GM23338 (cell line): ENCODE data around the gene MAFB. TPM values are rescaled to one million over a fixed set of nuclear protein-coding genes. Genes with fewer than 3 reads are reported as not detected.

Experiments used
- ATAC-seq: fragments of 200-7000 bp; cut with Tn5 transposase; 3 replicates; pipeline ENCODE4 v1.9.1; 2020
- DNase-seq: peaks from one replicate; pipeline ENCODE4 v3.0.0-alpha.2; 2015; ENCODE audit warnings: low spot score
- H2AFZ ChIP-seq: fragments of 200-600 bp; sonication (generic); 2 replicates; pipeline ENCODE4 v1.8.0; 2016; ENCODE audit warnings: antibody characterized with exemption, mild to moderate bottlenecking, moderate library complexity
- H3F3A ChIP-seq: fragments of 200-600 bp; sonication (generic); replicated peaks from 2 replicates; pipeline ENCODE4 v1.8.0; 2017; ENCODE audit warnings: antibody characterized with exemption, mixed run types, low read depth
- H3K27ac ChIP-seq: fragments of 200-600 bp; sonication (generic); 2 replicates; pipeline ENCODE4 v1.6.1; 2016; ENCODE audit warnings: low read depth
- H3K27me3 ChIP-seq: fragments of 200-600 bp; sonication (generic); 2 replicates; pipeline ENCODE4 v1.8.0; 2016; ENCODE audit warnings: mild to moderate bottlenecking, mixed run types, moderate library complexity; ENCODE audit not compliant: insufficient read depth
- H3K36me3 ChIP-seq: fragments of 200-600 bp; sonication (generic); 2 replicates; pipeline ENCODE4 v1.8.0; 2016; ENCODE audit warnings: mild to moderate bottlenecking; ENCODE audit not compliant: insufficient read depth
- H3K4me1 ChIP-seq: fragments of 200-600 bp; sonication (generic); 2 replicates; pipeline ENCODE4 v1.8.0; 2016; ENCODE audit warnings: mild to moderate bottlenecking, moderate library complexity; ENCODE audit not compliant: insufficient read depth
- H3K4me2 ChIP-seq: fragments of 200-600 bp; sonication (generic); 2 replicates; pipeline ENCODE4 v1.7.1; 2017; ENCODE audit warnings: mixed run types
- H3K4me3 ChIP-seq: fragments of 200-600 bp; sonication (generic); 2 replicates; pipeline ENCODE4 v1.6.1; 2016; ENCODE audit warnings: mixed run types
- H3K79me2 ChIP-seq: fragments of 200-600 bp; sonication (generic); replicated peaks from 2 replicates; pipeline ENCODE4 v1.8.0; 2017; ENCODE audit warnings: mild to moderate bottlenecking; ENCODE audit not compliant: insufficient read depth
- H3K9me2 ChIP-seq: fragments of 200-600 bp; sonication (generic); 2 replicates; pipeline ENCODE4 v1.8.0; 2017; ENCODE audit not compliant: insufficient read depth
- H4K20me1 ChIP-seq: fragments of 200-600 bp; sonication (generic); replicated peaks from 2 replicates; pipeline ENCODE4 v1.8.0; 2017; ENCODE audit warnings: mild to moderate bottlenecking; ENCODE audit not compliant: insufficient read depth
- H3K27ac Mint-ChIP-seq: 2 replicates; pipeline ENCODE4 v1.8.0; 2020; ENCODE audit warnings: inconsistent platforms, mild to moderate bottlenecking, moderate library complexity, mixed read lengths
- H3K27me3 Mint-ChIP-seq: 3 replicates; pipeline ENCODE4 v1.8.0; 2022; ENCODE audit warnings: low read depth, mild to moderate bottlenecking, moderate library complexity, mixed read lengths, inconsistent platforms; ENCODE audit not compliant: insufficient read depth, poor library complexity
- H3K36me3 Mint-ChIP-seq: 3 replicates; pipeline ENCODE4 v1.8.0; 2021; ENCODE audit warnings: low read depth, mild to moderate bottlenecking, inconsistent platforms, moderate library complexity, mixed read lengths
- H3K4me1 Mint-ChIP-seq: 3 replicates; pipeline ENCODE4 v1.8.0; 2020; ENCODE audit warnings: mild to moderate bottlenecking, inconsistent platforms, mixed read lengths
- H3K4me3 Mint-ChIP-seq: 3 replicates; pipeline ENCODE4 v1.8.0; 2021; ENCODE audit warnings: moderate library complexity, mild to moderate bottlenecking, inconsistent platforms, mixed read lengths
- H3K9me3 Mint-ChIP-seq: 3 replicates; pipeline ENCODE4 v1.8.0; 2020; ENCODE audit warnings: moderate library complexity, mild to moderate bottlenecking, inconsistent platforms, mixed read lengths
- CREB1 ChIP-seq: fragments of 250-450 bp; sonication (Bioruptor Pico); IDR thresholded peaks from 2 replicates; pipeline ENCODE4 v1.5.0; 2020; ENCODE audit warnings: low read depth, mild to moderate bottlenecking, moderate library complexity
- EZH2 ChIP-seq: fragments of 200-600 bp; sonication (generic); IDR thresholded peaks from one replicate; pipeline ENCODE4 v1.8.0; 2017; ENCODE audit warnings: antibody characterized with exemption, mild to moderate bottlenecking, low read depth; ENCODE audit not compliant: unreplicated experiment
- EZH2phosphoT487 ChIP-seq: fragments of 200-600 bp; sonication (generic); IDR thresholded peaks from one replicate; pipeline ENCODE4 v1.8.1; 2018; ENCODE audit warnings: antibody characterized with exemption; ENCODE audit not compliant: unreplicated experiment
- JUNB ChIP-seq: IDR thresholded peaks from one replicate; pipeline ENCODE4 v1.6.1; 2016; ENCODE audit warnings: antibody characterized with exemption; ENCODE audit not compliant: unreplicated experiment
- NANOG ChIP-seq: IDR thresholded peaks from 2 replicates; pipeline ENCODE4 v1.6.1; 2016; ENCODE audit warnings: antibody characterized with exemption, borderline replicate concordance
- POLR2AphosphoS5 ChIP-seq: IDR thresholded peaks from 2 replicates; pipeline ENCODE4 v1.6.1; 2016; ENCODE audit warnings: antibody characterized with exemption, low read depth
- STAT1 ChIP-seq: IDR thresholded peaks from one replicate; pipeline ENCODE4 v1.6.1; 2016; ENCODE audit warnings: antibody characterized with exemption; ENCODE audit not compliant: unreplicated experiment
- ZNF114 ChIP-seq: fragments of 250-450 bp; sonication (Bioruptor Pico); IDR thresholded peaks from 2 replicates; pipeline ENCODE4 v1.5.0; 2020; ENCODE audit warnings: mild to moderate bottlenecking, moderate library complexity
- ZNF331 ChIP-seq: fragments of 250-450 bp; sonication (Bioruptor Pico); IDR thresholded peaks from 2 replicates; pipeline ENCODE4 v1.5.0; 2020; ENCODE audit warnings: low read depth, mild to moderate bottlenecking, moderate library complexity
- polyA plus RNA-seq: library from polyadenylated mRNA; unstranded; fragments of >200 nt; fragmentation: Nextera tagmentation; extraction: Ambion mirVana; gene quantifications from 2 replicates; pipeline ENCODE4 v1.2.1, GENCODE V29; 2016
- total RNA-seq: library from RNA; depleted of rRNA; stranded (reverse); fragments of >200 nt; shearing (Covaris generic); gene quantifications from 2 replicates; pipeline ENCODE4 v1.2.3, GENCODE V29; 2014
- TF ChIP-seq, protein P1 (sequence below): IDR thresholded peaks from 2 replicates; pipeline ENCODE4 v1.6.1; 2016; ENCODE audit warnings: antibody characterized with exemption
- TF ChIP-seq, protein P2 (sequence below): fragments of 250-450 bp; sonication (Bioruptor Pico); IDR thresholded peaks from 2 replicates; pipeline ENCODE4 v1.5.0; 2020; ENCODE audit warnings: mild to moderate bottlenecking, moderate library complexity
- TF ChIP-seq, protein P3 (sequence below): IDR thresholded peaks from one replicate; pipeline ENCODE4 v1.6.1; 2018; ENCODE audit warnings: antibody characterized with exemption; ENCODE audit not compliant: unreplicated experiment
- TF ChIP-seq, protein P4 (sequence below), 2 experiments: fragments of 200-600 bp in 1 of 2; sonication (generic) in 1 of 2; conservative IDR thresholded peaks; 2 replicates each; pipeline versions ENCODE4 v1.5.1 to v1.6.1; 2016 to 2017; ENCODE audit warnings: antibody characterized with exemption in 2 of 2, low read depth in 2 of 2, mild to moderate bottlenecking in 2 of 2, moderate library complexity in 1 of 2

Gene MAFB
- total and polyA plus RNA-seq, 2 experiments from 2014 or later, result 1.6 to 2.3 TPM

DNA sequence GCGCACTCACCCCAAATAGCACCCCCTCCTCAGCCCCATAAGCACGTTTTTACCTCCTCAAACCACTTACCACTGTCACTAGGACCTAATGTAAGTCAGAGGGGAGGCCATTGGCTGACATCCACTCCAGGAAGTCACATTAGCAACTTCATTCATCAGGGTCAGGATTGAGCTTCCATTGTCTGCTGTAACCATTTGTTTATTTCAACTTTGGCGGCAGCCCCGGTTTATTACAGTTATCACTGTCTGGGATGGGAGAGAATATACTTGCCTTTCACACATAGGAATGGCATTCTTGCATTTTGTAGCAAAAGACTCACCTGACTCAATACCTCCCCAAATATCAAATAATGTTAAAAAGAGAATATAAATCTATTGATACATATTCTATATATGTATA, 38.3 kb downstream of the MAFB start:
- Histone ChIP-seq H3K4me3 (no peak overlapping the region), H3F3A (no peaks in the 10 kb centered on the region), H3K79me2 (no peaks in the 10 kb centered on the region), H3K36me3 (no peaks in the 10 kb centered on the region), H3K9me2 (peaks cover 4% of the 10 kb centered on the region; the same call in 1 of the 2 replicates), H4K20me1 (no peaks in the 10 kb centered on the region), H3K27me3 (no peaks in the 10 kb centered on the region), H3K4me2 (no peak overlapping the region), H3K4me1 (no peaks in the 10 kb centered on the region), H2AFZ (no peak overlapping the region), H3K27ac (no peak overlapping the region)
- peaks cover 11% of the 10 kb centered on the region; the same call in 2 of the 3 replicates for H3K4me1 Mint-ChIP-seq
- TF ChIP-seq JUNB (no peak), ZNF331 (CRISPR knock-in tag) (no peak), CREB1 (CRISPR knock-in tag) (no peak), POLR2AphosphoS5 (no peak), NANOG (no peak), EZH2phosphoT487 (no peak), EZH2 (no peak), STAT1 (no peak), ZNF114 (CRISPR knock-in tag) (no peak)
- TF ChIP-seq, protein P1, sequence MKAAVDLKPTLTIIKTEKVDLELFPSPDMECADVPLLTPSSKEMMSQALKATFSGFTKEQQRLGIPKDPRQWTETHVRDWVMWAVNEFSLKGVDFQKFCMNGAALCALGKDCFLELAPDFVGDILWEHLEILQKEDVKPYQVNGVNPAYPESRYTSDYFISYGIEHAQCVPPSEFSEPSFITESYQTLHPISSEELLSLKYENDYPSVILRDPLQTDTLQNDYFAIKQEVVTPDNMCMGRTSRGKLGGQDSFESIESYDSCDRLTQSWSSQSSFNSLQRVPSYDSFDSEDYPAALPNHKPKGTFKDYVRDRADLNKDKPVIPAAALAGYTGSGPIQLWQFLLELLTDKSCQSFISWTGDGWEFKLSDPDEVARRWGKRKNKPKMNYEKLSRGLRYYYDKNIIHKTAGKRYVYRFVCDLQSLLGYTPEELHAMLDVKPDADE, result no peak
- TF ChIP-seq, protein P2, sequence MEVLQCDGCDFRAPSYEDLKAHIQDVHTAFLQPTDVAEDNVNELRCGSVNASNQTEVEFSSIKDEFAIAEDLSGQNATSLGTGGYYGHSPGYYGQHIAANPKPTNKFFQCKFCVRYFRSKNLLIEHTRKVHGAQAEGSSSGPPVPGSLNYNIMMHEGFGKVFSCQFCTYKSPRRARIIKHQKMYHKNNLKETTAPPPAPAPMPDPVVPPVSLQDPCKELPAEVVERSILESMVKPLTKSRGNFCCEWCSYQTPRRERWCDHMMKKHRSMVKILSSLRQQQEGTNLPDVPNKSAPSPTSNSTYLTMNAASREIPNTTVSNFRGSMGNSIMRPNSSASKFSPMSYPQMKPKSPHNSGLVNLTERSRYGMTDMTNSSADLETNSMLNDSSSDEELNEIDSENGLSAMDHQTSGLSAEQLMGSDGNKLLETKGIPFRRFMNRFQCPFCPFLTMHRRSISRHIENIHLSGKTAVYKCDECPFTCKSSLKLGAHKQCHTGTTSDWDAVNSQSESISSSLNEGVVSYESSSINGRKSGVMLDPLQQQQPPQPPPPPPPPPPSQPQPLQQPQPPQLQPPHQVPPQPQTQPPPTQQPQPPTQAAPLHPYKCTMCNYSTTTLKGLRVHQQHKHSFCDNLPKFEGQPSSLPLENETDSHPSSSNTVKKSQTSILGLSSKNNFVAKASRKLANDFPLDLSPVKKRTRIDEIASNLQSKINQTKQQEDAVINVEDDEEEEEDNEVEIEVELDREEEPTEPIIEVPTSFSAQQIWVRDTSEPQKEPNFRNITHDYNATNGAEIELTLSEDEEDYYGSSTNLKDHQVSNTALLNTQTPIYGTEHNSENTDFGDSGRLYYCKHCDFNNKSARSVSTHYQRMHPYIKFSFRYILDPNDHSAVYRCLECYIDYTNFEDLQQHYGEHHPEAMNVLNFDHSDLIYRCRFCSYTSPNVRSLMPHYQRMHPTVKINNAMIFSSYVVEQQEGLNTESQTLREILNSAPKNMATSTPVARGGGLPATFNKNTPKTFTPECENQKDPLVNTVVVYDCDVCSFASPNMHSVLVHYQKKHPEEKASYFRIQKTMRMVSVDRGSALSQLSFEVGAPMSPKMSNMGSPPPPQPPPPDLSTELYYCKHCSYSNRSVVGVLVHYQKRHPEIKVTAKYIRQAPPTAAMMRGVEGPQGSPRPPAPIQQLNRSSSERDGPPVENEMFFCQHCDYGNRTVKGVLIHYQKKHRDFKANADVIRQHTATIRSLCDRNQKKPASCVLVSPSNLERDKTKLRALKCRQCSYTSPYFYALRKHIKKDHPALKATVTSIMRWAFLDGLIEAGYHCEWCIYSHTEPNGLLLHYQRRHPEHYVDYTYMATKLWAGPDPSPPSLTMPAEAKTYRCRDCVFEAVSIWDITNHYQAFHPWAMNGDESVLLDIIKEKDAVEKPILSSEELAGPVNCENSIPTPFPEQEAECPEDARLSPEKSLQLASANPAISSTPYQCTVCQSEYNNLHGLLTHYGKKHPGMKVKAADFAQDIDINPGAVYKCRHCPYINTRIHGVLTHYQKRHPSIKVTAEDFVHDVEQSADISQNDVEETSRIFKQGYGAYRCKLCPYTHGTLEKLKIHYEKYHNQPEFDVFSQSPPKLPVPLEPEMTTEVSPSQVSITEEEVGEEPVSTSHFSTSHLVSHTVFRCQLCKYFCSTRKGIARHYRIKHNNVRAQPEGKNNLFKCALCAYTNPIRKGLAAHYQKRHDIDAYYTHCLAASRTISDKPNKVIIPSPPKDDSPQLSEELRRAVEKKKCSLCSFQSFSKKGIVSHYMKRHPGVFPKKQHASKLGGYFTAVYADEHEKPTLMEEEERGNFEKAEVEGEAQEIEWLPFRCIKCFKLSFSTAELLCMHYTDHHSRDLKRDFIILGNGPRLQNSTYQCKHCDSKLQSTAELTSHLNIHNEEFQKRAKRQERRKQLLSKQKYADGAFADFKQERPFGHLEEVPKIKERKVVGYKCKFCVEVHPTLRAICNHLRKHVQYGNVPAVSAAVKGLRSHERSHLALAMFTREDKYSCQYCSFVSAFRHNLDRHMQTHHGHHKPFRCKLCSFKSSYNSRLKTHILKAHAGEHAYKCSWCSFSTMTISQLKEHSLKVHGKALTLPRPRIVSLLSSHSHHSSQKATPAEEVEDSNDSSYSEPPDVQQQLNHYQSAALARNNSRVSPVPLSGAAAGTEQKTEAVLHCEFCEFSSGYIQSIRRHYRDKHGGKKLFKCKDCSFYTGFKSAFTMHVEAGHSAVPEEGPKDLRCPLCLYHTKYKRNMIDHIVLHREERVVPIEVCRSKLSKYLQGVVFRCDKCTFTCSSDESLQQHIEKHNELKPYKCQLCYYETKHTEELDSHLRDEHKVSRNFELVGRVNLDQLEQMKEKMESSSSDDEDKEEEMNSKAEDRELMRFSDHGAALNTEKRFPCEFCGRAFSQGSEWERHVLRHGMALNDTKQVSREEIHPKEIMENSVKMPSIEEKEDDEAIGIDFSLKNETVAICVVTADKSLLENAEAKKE (CRISPR knock-in tag), result no peak
- TF ChIP-seq, protein P3, sequence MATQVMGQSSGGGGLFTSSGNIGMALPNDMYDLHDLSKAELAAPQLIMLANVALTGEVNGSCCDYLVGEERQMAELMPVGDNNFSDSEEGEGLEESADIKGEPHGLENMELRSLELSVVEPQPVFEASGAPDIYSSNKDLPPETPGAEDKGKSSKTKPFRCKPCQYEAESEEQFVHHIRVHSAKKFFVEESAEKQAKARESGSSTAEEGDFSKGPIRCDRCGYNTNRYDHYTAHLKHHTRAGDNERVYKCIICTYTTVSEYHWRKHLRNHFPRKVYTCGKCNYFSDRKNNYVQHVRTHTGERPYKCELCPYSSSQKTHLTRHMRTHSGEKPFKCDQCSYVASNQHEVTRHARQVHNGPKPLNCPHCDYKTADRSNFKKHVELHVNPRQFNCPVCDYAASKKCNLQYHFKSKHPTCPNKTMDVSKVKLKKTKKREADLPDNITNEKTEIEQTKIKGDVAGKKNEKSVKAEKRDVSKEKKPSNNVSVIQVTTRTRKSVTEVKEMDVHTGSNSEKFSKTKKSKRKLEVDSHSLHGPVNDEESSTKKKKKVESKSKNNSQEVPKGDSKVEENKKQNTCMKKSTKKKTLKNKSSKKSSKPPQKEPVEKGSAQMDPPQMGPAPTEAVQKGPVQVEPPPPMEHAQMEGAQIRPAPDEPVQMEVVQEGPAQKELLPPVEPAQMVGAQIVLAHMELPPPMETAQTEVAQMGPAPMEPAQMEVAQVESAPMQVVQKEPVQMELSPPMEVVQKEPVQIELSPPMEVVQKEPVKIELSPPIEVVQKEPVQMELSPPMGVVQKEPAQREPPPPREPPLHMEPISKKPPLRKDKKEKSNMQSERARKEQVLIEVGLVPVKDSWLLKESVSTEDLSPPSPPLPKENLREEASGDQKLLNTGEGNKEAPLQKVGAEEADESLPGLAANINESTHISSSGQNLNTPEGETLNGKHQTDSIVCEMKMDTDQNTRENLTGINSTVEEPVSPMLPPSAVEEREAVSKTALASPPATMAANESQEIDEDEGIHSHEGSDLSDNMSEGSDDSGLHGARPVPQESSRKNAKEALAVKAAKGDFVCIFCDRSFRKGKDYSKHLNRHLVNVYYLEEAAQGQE, result no peak
- TF ChIP-seq, protein P4, sequence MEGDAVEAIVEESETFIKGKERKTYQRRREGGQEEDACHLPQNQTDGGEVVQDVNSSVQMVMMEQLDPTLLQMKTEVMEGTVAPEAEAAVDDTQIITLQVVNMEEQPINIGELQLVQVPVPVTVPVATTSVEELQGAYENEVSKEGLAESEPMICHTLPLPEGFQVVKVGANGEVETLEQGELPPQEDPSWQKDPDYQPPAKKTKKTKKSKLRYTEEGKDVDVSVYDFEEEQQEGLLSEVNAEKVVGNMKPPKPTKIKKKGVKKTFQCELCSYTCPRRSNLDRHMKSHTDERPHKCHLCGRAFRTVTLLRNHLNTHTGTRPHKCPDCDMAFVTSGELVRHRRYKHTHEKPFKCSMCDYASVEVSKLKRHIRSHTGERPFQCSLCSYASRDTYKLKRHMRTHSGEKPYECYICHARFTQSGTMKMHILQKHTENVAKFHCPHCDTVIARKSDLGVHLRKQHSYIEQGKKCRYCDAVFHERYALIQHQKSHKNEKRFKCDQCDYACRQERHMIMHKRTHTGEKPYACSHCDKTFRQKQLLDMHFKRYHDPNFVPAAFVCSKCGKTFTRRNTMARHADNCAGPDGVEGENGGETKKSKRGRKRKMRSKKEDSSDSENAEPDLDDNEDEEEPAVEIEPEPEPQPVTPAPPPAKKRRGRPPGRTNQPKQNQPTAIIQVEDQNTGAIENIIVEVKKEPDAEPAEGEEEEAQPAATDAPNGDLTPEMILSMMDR (conservative IDR thresholded peaks at IDR 0.05; ENCODE audit: low read depth in 2 of 2), result no peak
- peaks cover 10% of the 10 kb centered on the region for H3K27me3 Mint-ChIP-seq
- DNase-seq, result no peak
- ATAC-seq, result no peak
- no peaks in the 10 kb centered on the region; the same call in 2 of the 3 replicates for H3K9me3 Mint-ChIP-seq
- no peaks in the 10 kb centered on the region for H3K36me3 Mint-ChIP-seq
- H3K4me3 Mint-ChIP-seq, result no peak overlapping the region
- no peak overlapping the region for H3K27ac Mint-ChIP-seq
